Nephron (organoid): ENCODE results near the gene SNED1.

Experiments
- H3K27ac Mint-ChIP-seq, 3 experiments: 2 replicates each; pipeline ENCODE4 v1.8.0; 2020; ENCODE audit warnings: mixed read lengths in 3 of 3, mild to moderate bottlenecking in 2 of 3, moderate library complexity in 1 of 3
- H3K27me3 Mint-ChIP-seq: 2 replicates; pipeline ENCODE4 v1.8.0; 2021; ENCODE audit warnings: low read depth, mild to moderate bottlenecking, moderate library complexity, mixed read lengths
- H3K36me3 Mint-ChIP-seq: 2 replicates; pipeline ENCODE4 v1.8.0; 2020; ENCODE audit warnings: low read depth, mixed read lengths
- H3K4me1 Mint-ChIP-seq: 2 replicates; pipeline ENCODE4 v1.8.0; 2020; ENCODE audit warnings: mixed read lengths
- H3K4me3 Mint-ChIP-seq, 3 experiments: 2 replicates each; pipeline ENCODE4 v1.8.0; 2020; ENCODE audit warnings: mild to moderate bottlenecking in 3 of 3, mixed read lengths in 3 of 3, moderate library complexity in 2 of 3
- H3K9me3 Mint-ChIP-seq: 2 replicates; pipeline ENCODE4 v1.8.0; 2020; ENCODE audit warnings: mixed read lengths
- CTCF ChIP-seq, 3 experiments: fragments of 200-600 bp; sonication (generic); IDR thresholded peaks; one replicate each; pipeline ENCODE4 v1.5.0; 2021; ENCODE audit warnings: antibody characterized with exemption in 3 of 3; ENCODE audit not compliant: unreplicated experiment in 3 of 3

The SNED1 gene

GRCh38 chr2:241130316-241130715 is 131.9 kb downstream of the SNED1 start:
- Mint-ChIP-seq H3K27ac (peak overlapping the region in 1 of 3 experiments; percentile 19), H3K36me3 (peaks cover 19% of the 10 kb centered on the region), H3K4me1 (no peaks in the 10 kb centered on the region), H3K27me3 (peaks cover 10% of the 10 kb centered on the region), H3K9me3 (no peaks in the 10 kb centered on the region), H3K4me3 (no peak overlapping the region)
- no peak for TF ChIP-seq CTCF (IDR thresholded peaks at IDR 0.05; ENCODE audit: unreplicated experiment in 3 of 3)

GRCh38 chr2:241131531-241131930 is 133.1 kb downstream of the SNED1 start:
- Mint-ChIP-seq H3K36me3 (peaks cover 19% of the 10 kb centered on the region), H3K27me3 (peaks cover 10% of the 10 kb centered on the region), H3K4me3 (no peak overlapping the region), H3K27ac (no peak overlapping the region), H3K4me1 (no peaks in the 10 kb centered on the region), H3K9me3 (no peaks in the 10 kb centered on the region)
- TF ChIP-seq CTCF (IDR thresholded peaks at IDR 0.05; ENCODE audit: unreplicated experiment in 3 of 3): no peak

GRCh38 chr2:241132538-241133435 is 134.4 kb downstream of the SNED1 start:
- H3K4me3 Mint-ChIP-seq: no peak overlapping the region
- H3K27me3 Mint-ChIP-seq: peaks cover 10% of the 10 kb centered on the region
- H3K9me3 Mint-ChIP-seq: no peaks in the 10 kb centered on the region
- no peak for TF ChIP-seq CTCF (IDR thresholded peaks at IDR 0.05; ENCODE audit: unreplicated experiment in 3 of 3)
- no peaks in the 10 kb centered on the region for H3K4me1 Mint-ChIP-seq
- H3K27ac Mint-ChIP-seq: no peak overlapping the region
- H3K36me3 Mint-ChIP-seq: peaks cover 20% of the 10 kb centered on the region

GRCh38 chr2:241133436-241133820 is 135.0 kb downstream of the SNED1 start:
- Mint-ChIP-seq H3K4me1 (no peaks in the 10 kb centered on the region), H3K9me3 (no peaks in the 10 kb centered on the region), H3K27ac (no peak overlapping the region), H3K27me3 (peaks cover 10% of the 10 kb centered on the region), H3K36me3 (peaks cover 23% of the 10 kb centered on the region), H3K4me3 (no peak overlapping the region)
- TF ChIP-seq CTCF (IDR thresholded peaks at IDR 0.05; ENCODE audit: unreplicated experiment in 3 of 3): no peak

GRCh38 chr2:241134711-241135110 is 136.3 kb downstream of the SNED1 start:
- Mint-ChIP-seq H3K9me3 (no peaks in the 10 kb centered on the region), H3K27ac (peak overlapping the region in 2 of 3 experiments; percentile 34 to 47), H3K4me1 (no peaks in the 10 kb centered on the region), H3K27me3 (peaks cover 10% of the 10 kb centered on the region), H3K36me3 (peaks cover 27% of the 10 kb centered on the region), H3K4me3 (no peak overlapping the region)
- no peak for TF ChIP-seq CTCF (IDR thresholded peaks at IDR 0.05; ENCODE audit: unreplicated experiment in 3 of 3)

- peaks cover 25% of the 10 kb centered on the region for H3K36me3 Mint-ChIP-seq
- H3K9me3 Mint-ChIP-seq: no peaks in the 10 kb centered on the region
- H3K4me1 Mint-ChIP-seq: no peaks in the 10 kb centered on the region
- no peak for TF ChIP-seq CTCF (IDR thresholded peaks at IDR 0.05; ENCODE audit: unreplicated experiment in 3 of 3)
- peaks cover 10% of the 10 kb centered on the region for H3K27me3 Mint-ChIP-seq
- no peak overlapping the region for H3K4me3 Mint-ChIP-seq
- peak overlapping the region; percentile 87 to 92 (median 90) for H3K27ac Mint-ChIP-seq
These were observed 137.3 kb downstream of the SNED1 start for GRCh38 chr2:241135737-241136136.
